HUES64 (cell line): Measurements from ENCODE around the gene TSPAN8.
"Not testable (repeated sequence)": the region's sequence is repeated elsewhere in the genome, so short reads cannot be mapped to it uniquely, and the experiment has no call there.

ENCODE experiments used
- H3K27ac ChIP-seq: 2 replicates; pipeline ENCODE4 v1.7.0; 2013; ENCODE audit warnings: low read depth, low read length, inconsistent platforms
- H3K27me3 ChIP-seq: 2 replicates; pipeline ENCODE4 v1.6.1; 2013; ENCODE audit warnings: mild to moderate bottlenecking, low read length; ENCODE audit not compliant: insufficient read depth
- H3K36me3 ChIP-seq: 2 replicates; pipeline ENCODE4 v1.6.1; 2013; ENCODE audit warnings: mild to moderate bottlenecking, low read length; ENCODE audit not compliant: insufficient read depth
- H3K4me1 ChIP-seq: 2 replicates; pipeline ENCODE4 v1.6.1; 2013; ENCODE audit warnings: mild to moderate bottlenecking, low read length, moderate library complexity; ENCODE audit not compliant: insufficient read depth
- H3K4me3 ChIP-seq: 2 replicates; pipeline ENCODE4 v1.5.1; 2013; ENCODE audit warnings: mild to moderate bottlenecking, low read length, moderate library complexity
- H3K9ac ChIP-seq: 2 replicates; pipeline ENCODE4 v1.6.1; 2013; ENCODE audit warnings: mild to moderate bottlenecking, low read depth, low read length
- H3K9me3 ChIP-seq: 2 replicates; pipeline ENCODE4 v1.6.1; 2013; ENCODE audit warnings: low read depth, low read length; ENCODE audit not compliant: insufficient read depth
- WGBS: fragments of 150-250, 120-280 bp; methylation state at CpG from one replicate; pipeline ENCODE4 v1.1.7; 2013; ENCODE audit warnings: missing lambda C conversion rate; 5-methylcytosine and 5-hydroxymethylcytosine counted together

Gene TSPAN8

DNA sequence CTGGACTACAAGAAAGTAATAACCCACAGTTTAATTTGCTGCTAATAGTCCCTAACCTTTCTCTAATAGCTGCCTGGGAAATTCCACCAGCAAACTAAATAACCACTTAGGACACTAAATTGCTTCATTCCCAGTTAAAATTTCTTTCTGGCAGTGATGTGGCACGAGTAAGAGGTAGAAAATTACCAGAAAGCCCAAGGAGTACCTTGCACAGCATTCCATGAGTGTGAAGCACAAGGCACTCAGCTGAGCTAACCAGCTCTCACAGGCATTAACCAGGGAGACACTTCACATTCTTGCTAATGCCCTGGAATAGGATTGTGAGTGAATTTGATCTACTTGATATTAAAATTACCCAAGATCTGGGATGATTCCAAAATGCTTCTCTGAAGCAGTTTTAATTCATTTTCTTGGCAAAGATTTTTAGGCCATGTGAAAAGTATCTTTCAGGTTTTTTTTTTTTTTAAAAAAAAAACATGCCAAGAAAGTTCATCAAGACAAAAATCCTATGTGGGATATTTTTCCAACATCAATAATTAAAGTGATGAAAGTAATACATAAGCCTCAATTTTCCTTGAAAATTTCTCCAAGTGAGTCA is 29.5 kb downstream of the TSPAN8 start:
- WGBS, result 95% methylated on average over 1 of the region's 1 CpG
- Histone ChIP-seq H3K27ac (no peak overlapping the region), H3K27me3 (no peaks in the 10 kb centered on the region), H3K4me1 (peaks cover 10% of the 10 kb centered on the region; the same call in 1 of the 2 replicates), H3K9me3 (no peaks in the 10 kb centered on the region), H3K36me3 (no peaks in the 10 kb centered on the region), H3K4me3 (no peak overlapping the region), H3K9ac (no peak overlapping the region)

- Histone ChIP-seq H3K4me3 (no peak overlapping the region), H3K36me3 (no peaks in the 10 kb centered on the region), H3K27ac (no peak overlapping the region; the same call in 1 of the 2 replicates), H3K9ac (no peak overlapping the region), H3K4me1 (peaks cover 10% of the 10 kb centered on the region; the same call in 1 of the 2 replicates), H3K27me3 (no peaks in the 10 kb centered on the region), H3K9me3 (no peaks in the 10 kb centered on the region)
- WGBS, result no CpG with 5 or more reads among the region's 1 CpG
Measured at GRCh38 chr12:71125949-71126348, 31.9 kb downstream of the TSPAN8 start.

- H3K27ac ChIP-seq, result no peak overlapping the region; the same call in 1 of the 2 replicates
- H3K9ac ChIP-seq, result no peak overlapping the region
- no peak overlapping the region for H3K4me3 ChIP-seq
- peaks cover 10% of the 10 kb centered on the region; the same call in 1 of the 2 replicates for H3K4me1 ChIP-seq
- no peaks in the 10 kb centered on the region for H3K27me3 ChIP-seq
- no peaks in the 10 kb centered on the region for H3K36me3 ChIP-seq
- no peaks in the 10 kb centered on the region for H3K9me3 ChIP-seq
- WGBS, result 70% methylated on average over 2 of the region's 2 CpGs
Measured at GRCh38 chr12:71125515-71125914, 32.3 kb downstream of the TSPAN8 start.

GRCh38 chr12:71124835-71125460 is 32.9 kb downstream of the TSPAN8 start:
- Histone ChIP-seq H3K27me3 (no peaks in the 10 kb centered on the region), H3K9me3 (no peaks in the 10 kb centered on the region), H3K4me3 (no peak overlapping the region), H3K27ac (no peak overlapping the region), H3K36me3 (no peaks in the 10 kb centered on the region), H3K4me1 (peaks cover 10% of the 10 kb centered on the region; the same call in 1 of the 2 replicates), H3K9ac (no peak overlapping the region)
- 83% methylated on average over 5 of the region's 5 CpGs for WGBS

GRCh38 chr12:71113148-71113547 is 44.7 kb downstream of the TSPAN8 start:
- peaks cover 15% of the 10 kb centered on the region for H3K9me3 ChIP-seq
- not testable (repeated sequence) for H3K27ac ChIP-seq, H3K4me1 ChIP-seq, H3K4me3 ChIP-seq, H3K36me3 ChIP-seq, H3K9ac ChIP-seq, H3K27me3 ChIP-seq
- 86% methylated on average over 1 of the region's 1 CpG for WGBS

- H3K27ac ChIP-seq, result no peak overlapping the region
- H3K4me3 ChIP-seq, result no peak overlapping the region
- H3K4me1 ChIP-seq, result no peaks in the 10 kb centered on the region
- H3K9ac ChIP-seq, result no peak overlapping the region
- 97% methylated on average over 5 of the region's 5 CpGs for WGBS
- H3K27me3 ChIP-seq, result no peaks in the 10 kb centered on the region
- peaks cover 10% of the 10 kb centered on the region; the same call in 1 of the 2 replicates for H3K36me3 ChIP-seq
- peaks cover 15% of the 10 kb centered on the region for H3K9me3 ChIP-seq
Measured at GRCh38 chr12:71109834-71110233, 48.0 kb downstream of the TSPAN8 start.

DNA sequence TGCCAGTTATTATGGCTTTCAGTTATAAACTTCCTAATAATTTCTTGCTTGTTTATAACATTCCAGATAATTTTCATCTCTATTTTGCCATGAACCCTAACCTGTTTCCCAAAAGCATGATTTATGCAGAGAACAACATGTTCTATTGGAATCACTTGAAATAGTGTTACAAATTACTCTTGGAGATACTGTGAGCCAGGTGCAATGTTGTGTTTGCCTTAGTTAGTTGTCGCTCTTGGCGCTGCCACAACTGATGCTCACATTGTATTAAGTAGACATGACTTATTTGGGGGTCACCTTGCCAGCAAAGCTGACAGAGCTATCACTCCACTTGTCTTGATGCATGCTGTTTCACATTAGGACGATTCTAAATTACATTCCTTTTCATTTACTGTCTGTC is 49.4 kb downstream of the TSPAN8 start:
- WGBS, result 97% methylated on average over 3 of the region's 3 CpGs
- Histone ChIP-seq H3K27ac (no peak overlapping the region), H3K4me3 (no peak overlapping the region), H3K4me1 (no peaks in the 10 kb centered on the region), H3K27me3 (no peaks in the 10 kb centered on the region), H3K36me3 (peaks cover 5% of the 10 kb centered on the region; the same call in 1 of the 2 replicates), H3K9me3 (peaks cover 25% of the 10 kb centered on the region), H3K9ac (no peak overlapping the region)

DNA sequence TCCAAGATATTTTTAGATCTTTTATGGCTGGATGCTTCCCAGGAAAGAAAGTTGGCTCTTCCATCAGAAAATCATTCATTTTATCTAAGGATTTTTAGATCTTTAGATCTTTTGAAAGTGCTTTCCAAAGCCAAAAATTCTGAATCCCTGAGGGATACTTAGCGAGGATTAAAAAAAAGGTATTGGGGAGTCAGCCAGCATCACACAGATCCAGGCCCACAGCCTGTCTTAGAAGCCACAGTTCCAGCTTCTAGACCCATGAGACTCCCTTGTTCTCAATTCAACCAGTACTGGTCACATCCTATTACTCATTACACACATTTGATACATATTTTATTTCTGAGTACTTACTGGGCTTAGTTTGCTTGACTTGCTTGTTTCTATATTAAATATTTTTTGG is 49.9 kb downstream of the TSPAN8 start:
- H3K36me3 ChIP-seq, result peaks cover 5% of the 10 kb centered on the region; the same call in 1 of the 2 replicates
- WGBS, result 96% methylated on average over 1 of the region's 1 CpG
- H3K9me3 ChIP-seq, result peaks cover 24% of the 10 kb centered on the region
- no peak overlapping the region for H3K27ac ChIP-seq
- no peaks in the 10 kb centered on the region for H3K4me1 ChIP-seq
- H3K27me3 ChIP-seq, result no peaks in the 10 kb centered on the region
- no peak overlapping the region for H3K9ac ChIP-seq
- no peak overlapping the region for H3K4me3 ChIP-seq

GRCh38 chr12:71105956-71106355 is 51.8 kb downstream of the TSPAN8 start:
- H3K9ac ChIP-seq, result no peak overlapping the region
- H3K9me3 ChIP-seq, result peaks cover 15% of the 10 kb centered on the region; the same call in 1 of the 2 replicates
- peaks cover under 1% of the 10 kb centered on the region; the same call in 1 of the 2 replicates for H3K36me3 ChIP-seq
- no peaks in the 10 kb centered on the region for H3K4me1 ChIP-seq
- H3K4me3 ChIP-seq, result no peak overlapping the region
- H3K27ac ChIP-seq, result no peak overlapping the region
- H3K27me3 ChIP-seq, result no peaks in the 10 kb centered on the region

GRCh38 chr12:71092290-71092689 is 65.5 kb downstream of the TSPAN8 start:
- Histone ChIP-seq H3K4me3 (no peak overlapping the region), H3K27ac (no peak overlapping the region), H3K4me1 (no peaks in the 10 kb centered on the region), H3K27me3 (no peaks in the 10 kb centered on the region), H3K9ac (no peak overlapping the region), H3K36me3 (no peaks in the 10 kb centered on the region), H3K9me3 (no peaks in the 10 kb centered on the region)
- 43% methylated on average over 2 of the region's 2 CpGs for WGBS

DNA sequence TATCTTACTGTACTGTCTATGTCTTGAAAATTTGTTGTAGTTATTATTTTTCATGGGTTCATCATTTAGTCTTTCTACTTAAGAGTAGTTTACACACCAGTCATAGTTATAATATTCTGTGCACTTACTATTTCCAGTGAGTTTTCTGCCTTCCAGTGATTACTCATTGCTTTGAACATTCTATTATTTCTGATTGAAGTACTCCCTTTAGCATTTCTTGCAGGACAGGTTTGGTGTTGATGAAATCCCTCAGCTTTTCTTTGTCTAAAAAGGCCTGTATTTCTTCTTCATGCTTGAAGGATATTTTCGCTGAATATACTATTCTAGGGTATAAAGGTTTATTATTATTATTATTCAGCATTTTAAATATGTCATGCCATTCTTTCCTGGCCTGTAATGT is 66.8 kb downstream of the TSPAN8 start:
- no peak overlapping the region for H3K27ac ChIP-seq
- H3K36me3 ChIP-seq, result no peaks in the 10 kb centered on the region
- no peaks in the 10 kb centered on the region for H3K27me3 ChIP-seq
- H3K9me3 ChIP-seq, result no peaks in the 10 kb centered on the region
- no peak overlapping the region for H3K4me3 ChIP-seq
- no CpG with 5 or more reads among the region's 1 CpG for WGBS
- no peaks in the 10 kb centered on the region for H3K4me1 ChIP-seq
- no peak overlapping the region for H3K9ac ChIP-seq
